H1 (cell line): ENCODE results near the gene UBQLN1. TPM values are rescaled to one million over a fixed set of nuclear protein-coding genes. Genes with fewer than 3 reads are reported as not detected.

Source experiments
- ATF3 ChIP-seq: IDR thresholded peaks from 2 replicates; pipeline ENCODE4 v1.6.1; 2011; ENCODE audit warnings: low read depth, mild to moderate bottlenecking, low read length; ENCODE audit not compliant: insufficient read depth
- BRCA1 ChIP-seq: IDR thresholded peaks from 2 replicates; pipeline ENCODE4 v1.6.1; 2012; ENCODE audit warnings: low read depth, low read length, improper control_type of control experiment
- CHD7 ChIP-seq: fragments of 300-600 bp; sonication (generic); IDR thresholded peaks from 2 replicates; pipeline ENCODE4 v1.7.1; 2012; ENCODE audit warnings: low read length, moderate library complexity, mild to moderate bottlenecking, inconsistent platforms; ENCODE audit not compliant: insufficient replicate concordance
- HDAC6 ChIP-seq: IDR thresholded peaks from one replicate; pipeline ENCODE4 v1.7.1; 2012; ENCODE audit warnings: low read depth, mild to moderate bottlenecking, inconsistent platforms, low read length, moderate library complexity
- KDM4A ChIP-seq: IDR thresholded peaks from one replicate; pipeline ENCODE4 v1.7.1; 2012; ENCODE audit warnings: low read depth, mild to moderate bottlenecking, moderate library complexity, low read length, inconsistent platforms; ENCODE audit not compliant: severe bottlenecking
- NANOG ChIP-seq: IDR thresholded peaks from 2 replicates; pipeline ENCODE4 v1.6.1; 2011; ENCODE audit warnings: low read length, low read depth, mild to moderate bottlenecking, inconsistent platforms; ENCODE audit not compliant: insufficient read depth, poor library complexity, severe bottlenecking
- SP1 ChIP-seq: IDR thresholded peaks from 2 replicates; pipeline ENCODE4 v1.6.1; 2011; ENCODE audit warnings: low read depth, low read length
- USF2 ChIP-seq: IDR thresholded peaks from 2 replicates; pipeline ENCODE4 v1.6.1; 2011; ENCODE audit warnings: low read length, improper control_type of control experiment
- polyA plus RNA-seq, 7 experiments: library from polyadenylated mRNA; depleted of rRNA in 3 of 7; stranded (reverse) in 5 of 7; unstranded in 2 of 7; fragments of >200 nt in 5 of 7; fragments of 200-250 nt in 2 of 7; gene quantifications; 1 replicate in 5 of 7; 2 replicates in 1 of 7; 4 replicates in 1 of 7; pipeline versions ENCODE4 v1.2.1 to v1.2.3, GENCODE V29; 2011 to 2013; ENCODE audit warnings: missing spikeins in 2 of 7, mixed read lengths in 2 of 7
- total RNA-seq: library from RNA; stranded (reverse); fragmentation: NEBNext Ultra II Directional; extraction: Animal tissue kit (Norgen Biotek cat#: 25700); gene quantifications from 2 replicates; pipeline ENCODE4 v1.2.1, GENCODE V29; 2021

The UBQLN1 gene
- total and polyA plus RNA-seq, 2 of the 8 experiments (the other 6 are each of a cell fraction or from before 2014, with no cell fraction given), result 62.4 to 105 TPM

- TF ChIP-seq USF2 (no peak), NANOG (no peak), HDAC6 (no peak), ATF3 (peak; percentile 74; the same call in 1 of the 2 replicates), CHD7 (no peak), BRCA1 (0 out of 2 replicates have a peak, but pooled peaks have one; percentile 20), KDM4A (peak; percentile 83), SP1 (no peak)
Observed at GRCh38 chr9:83707768-83708514, at the start of gene UBQLN1 (continued).
